Testis (tissue), 3 donors: ENCODE data around the gene KIF16B. TPM values are rescaled to one million over a fixed set of nuclear protein-coding genes. Genes with fewer than 3 reads are reported as not detected.

ENCODE experiments used
- DNase-seq: peaks from one replicate; pipeline ENCODE4 v3.0.0-alpha.2; 2019
- H3K27ac ChIP-seq, 2 donors: fragments of 200-600 bp; sonication (generic); one replicate each; pipeline ENCODE4 v1.5.1; 2019
- H3K27me3 ChIP-seq: fragments of 200-600 bp; sonication (generic); one replicate; pipeline ENCODE4 v1.5.1; 2019
- H3K36me3 ChIP-seq: fragments of 200-600 bp; sonication (generic); one replicate; pipeline ENCODE4 v1.5.1; 2017; ENCODE audit warnings: low read depth; ENCODE audit errors: missing control alignments
- H3K4me1 ChIP-seq: fragments of 200-600 bp; sonication (generic); one replicate; pipeline ENCODE4 v1.5.1; 2019
- H3K4me3 ChIP-seq, 2 donors: fragments of 200-600 bp; sonication (generic); one replicate each; pipeline ENCODE4 v1.5.1; 2017 to 2019
- H3K9me3 ChIP-seq: fragments of 200-600 bp; sonication (generic); one replicate; pipeline ENCODE4 v1.5.1; 2017
- CTCF ChIP-seq, 3 experiments: fragments of 450-650 bp in 2 of 3; fragments of 200-600 bp in 1 of 3; sonication (generic) in 1 of 3; IDR thresholded peaks; one replicate each; pipeline ENCODE4 v1.5.1; 2016 to 2019; ENCODE audit warnings: antibody characterized with exemption in 3 of 3, mild to moderate bottlenecking in 2 of 3, moderate library complexity in 1 of 3
- POLR2A ChIP-seq: fragments of 450-650 bp; IDR thresholded peaks from one replicate; pipeline ENCODE4 v1.6.1; 2017; ENCODE audit warnings: antibody characterized with exemption, mild to moderate bottlenecking, moderate library complexity
- WGBS, 2 donors: methylation state at CpG; one replicate each; pipeline ENCODE4 v1.1.5; 2018; 5-methylcytosine and 5-hydroxymethylcytosine counted together
- intact Hi-C: fragments of 100-400 bp; cut with DNase I; formaldehyde crosslinking; loops from one replicate; pipeline ENCODE4 v1.15.1; 2023; ENCODE audit warnings: low total_unique reads
- polyA plus RNA-seq: library from polyadenylated mRNA; stranded (reverse); fragments of 350-450 nt; fragmentation: Illumina TruSeq; extraction: RNeasy Lipid Tissue Mini Kit (QIAGEN cat#74804); gene quantifications from one replicate; pipeline ENCODE4 v1.2.3, GENCODE V29; 2014; ENCODE audit warnings: low read depth, low replicate concordance; ENCODE audit not compliant: insufficient read depth
- total RNA-seq, 2 donors: library from RNA; depleted of rRNA; stranded (reverse); fragments of >200 nt; gene quantifications; one replicate each; pipeline ENCODE4 v1.2.3, GENCODE V29; 2016

Gene KIF16B
- total and polyA plus RNA-seq, 3 donors from 2014 or later = 10.2 to 25.5 (median 22.3) TPM

- intact Hi-C loops = no loop called here
- Histone ChIP-seq H3K27me3 (no peaks in the 10 kb centered on the region), H3K36me3 (no peaks in the 10 kb centered on the region), H3K4me1 (peaks cover 7% of the 10 kb centered on the region), H3K9me3 (no peaks in the 10 kb centered on the region), H3K27ac (no peak overlapping the region), H3K4me3 (no peak overlapping the region)
- no peak for DNase-seq
- TF ChIP-seq POLR2A (no peak), CTCF (IDR thresholded peaks at IDR 0.05) (no peak)
These were observed 173.4 kb downstream of the KIF16B start for GRCh38 chr20:16399801-16400200.

DNA sequence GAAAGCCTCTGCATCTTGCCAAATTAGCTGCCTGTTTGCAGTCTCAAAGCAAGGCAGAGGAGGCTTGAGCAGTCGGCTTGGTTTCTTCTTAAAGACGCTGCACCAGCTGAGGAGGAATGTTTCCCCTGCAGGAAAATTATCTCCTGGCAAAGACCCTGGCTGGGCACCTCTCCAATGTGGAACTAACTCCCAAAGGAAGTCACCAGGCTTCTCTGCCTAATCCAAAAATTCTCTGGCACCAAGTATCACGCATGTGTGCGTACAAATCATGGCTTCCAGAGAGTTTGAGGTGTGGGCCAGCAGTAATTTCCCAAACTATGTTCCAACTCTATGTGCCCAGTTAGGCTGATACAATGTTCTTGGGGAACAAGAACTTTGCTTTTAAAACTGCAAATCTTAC, 176.2 kb downstream of the KIF16B start:
- Histone ChIP-seq H3K9me3 (no peaks in the 10 kb centered on the region), H3K4me1 (peaks cover 6% of the 10 kb centered on the region), H3K36me3 (no peaks in the 10 kb centered on the region), H3K27ac (peak overlapping the region in 1 of 2 donors; percentile 31), H3K27me3 (no peaks in the 10 kb centered on the region), H3K4me3 (no peak overlapping the region)
- DNase-seq = peak; percentile 66
- intact Hi-C loops = no loop called here
- 20 to 33% methylated on average over 4 of the region's 4 CpGs for WGBS, 2 donors
- TF ChIP-seq CTCF (IDR thresholded peaks at IDR 0.05) (no peak), POLR2A (no peak)

DNA sequence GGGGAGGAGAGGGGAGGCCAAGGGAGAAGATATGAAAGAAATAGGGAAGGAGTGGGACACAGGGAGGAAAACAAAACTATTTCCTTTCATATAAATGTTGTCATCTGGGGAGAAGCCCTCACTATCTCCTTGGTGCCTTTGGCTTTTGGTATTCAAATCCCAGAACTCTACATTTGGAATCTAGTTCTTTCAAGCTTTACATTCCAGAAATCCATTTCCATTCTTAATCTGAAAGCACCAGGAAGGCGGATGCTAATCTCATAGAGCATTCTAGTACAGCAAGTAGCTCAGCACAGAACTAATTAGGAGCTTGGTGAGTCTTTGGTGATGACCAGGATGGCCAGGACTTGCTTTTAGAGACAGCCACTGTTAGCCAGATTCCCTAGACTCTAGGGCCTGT, 177.9 kb downstream of the KIF16B start:
- DNase-seq = no peak
- 91 to 97% methylated on average over 1 of the region's 1 CpG for WGBS, 2 donors
- H3K9me3 ChIP-seq = no peaks in the 10 kb centered on the region
- no peaks in the 10 kb centered on the region for H3K27me3 ChIP-seq
- H3K4me1 ChIP-seq = peaks cover 6% of the 10 kb centered on the region
- intact Hi-C loops = no loop called here
- TF ChIP-seq POLR2A = no peak
- no peaks in the 10 kb centered on the region for H3K36me3 ChIP-seq
- no peak overlapping the region for H3K27ac ChIP-seq
- H3K4me3 ChIP-seq = no peak overlapping the region

GRCh38 chr20:16394784-16395183, 178.5 kb downstream of the KIF16B start:
- Histone ChIP-seq H3K27ac (no peak overlapping the region), H3K4me1 (peaks cover 6% of the 10 kb centered on the region), H3K9me3 (no peaks in the 10 kb centered on the region), H3K4me3 (no peak overlapping the region), H3K27me3 (no peaks in the 10 kb centered on the region), H3K36me3 (no peaks in the 10 kb centered on the region)
- intact Hi-C loops = no loop called here
- TF ChIP-seq CTCF (IDR thresholded peaks at IDR 0.05) (no peak), POLR2A (no peak)
- 73 to 93% methylated on average over 4 of the region's 4 CpGs for WGBS, 2 donors
- no peak for DNase-seq

- 87 to 94% methylated on average over 3 of the region's 3 CpGs for WGBS, 2 donors
- Histone ChIP-seq H3K27ac (no peak overlapping the region), H3K36me3 (no peaks in the 10 kb centered on the region), H3K27me3 (no peaks in the 10 kb centered on the region), H3K9me3 (no peaks in the 10 kb centered on the region), H3K4me3 (no peak overlapping the region), H3K4me1 (peaks cover 6% of the 10 kb centered on the region)
- DNase-seq = no peak
- TF ChIP-seq CTCF (IDR thresholded peaks at IDR 0.05) (no peak), POLR2A (no peak)
- intact Hi-C loops = no loop called here
These were observed 179.4 kb downstream of the KIF16B start for GRCh38 chr20:16393836-16394235.
